Spleen (tissue), 7 donors: ENCODE data around the gene CYTIP.

Experiments used
- CTCF ChIP-seq, 11 experiments: fragments of 200-600 bp in 7 of 11; fragments of 450-650 bp in 4 of 11; sonication (generic) in 4 of 11; IDR thresholded peaks in 8 of 11; conservative IDR thresholded peaks in 3 of 11; 1 replicate in 7 of 11; 2 replicates in 4 of 11; pipeline versions ENCODE4 v1.4.0 to v1.8.0; 2016 to 2021; ENCODE audit warnings: antibody characterized with exemption in 11 of 11, inconsistent platforms in 4 of 11, mild to moderate bottlenecking in 1 of 11
- POLR2A ChIP-seq, 3 donors: fragments of 450-650 bp; IDR thresholded peaks; one replicate each; pipeline ENCODE4 v1.5.1; 2017; ENCODE audit warnings: antibody characterized with exemption in 3 of 3, mild to moderate bottlenecking in 1 of 3
- POLR2AphosphoS5 ChIP-seq, 3 donors: sonication (generic); formaldehyde crosslinking; IDR thresholded peaks; one replicate each; pipeline ENCODE4 v1.5.1; 2017; ENCODE audit warnings: antibody characterized with exemption in 3 of 3
- donor health status: DM: no; HTN: no; CAD: no; lungs with moderate emphysema.
- donor health status: DM: no; HTN: no; CAD: no.
- donor health status: DM: no; HTN: no; CAD: no.

GRCh38 chr2:157489983-157490382, 46.1 kb upstream of the CYTIP start:
- TF ChIP-seq CTCF (IDR thresholded peaks at IDR 0.05 in 8 of 11, conservative IDR thresholded peaks at IDR 0.05 in 3 of 11) (no peak), POLR2A (IDR thresholded peaks at IDR 0.05) (no peak), POLR2AphosphoS5 (IDR thresholded peaks at IDR 0.05) (no peak)
